Fibroblast of lung (primary cell): ENCODE measurements around the gene TATDN3.

ENCODE experiments used
- CTCF ChIP-seq, 2 donors: IDR thresholded peaks in 1 of 2; conservative IDR thresholded peaks in 1 of 2; 1 replicate in 1 of 2; 2 replicates in 1 of 2; pipeline ENCODE4 v1.5.1; 2011 to 2012; ENCODE audit warnings: low read length in 2 of 2, control low read depth in 1 of 2, inconsistent platforms in 1 of 2, low read depth in 1 of 2, mild to moderate bottlenecking in 1 of 2
- EZH2 ChIP-seq: IDR thresholded peaks from 2 replicates; pipeline ENCODE4 v1.5.1; 2012; ENCODE audit warnings: low read length, control low read depth, mild to moderate bottlenecking; ENCODE audit errors: missing control alignments

GRCh38 chr1:212746546-212746945, 45.1 kb upstream of the TATDN3 start:
- TF ChIP-seq EZH2 (no peak), CTCF (conservative IDR thresholded peaks at IDR 0.05 in 1 of 2, IDR thresholded peaks at IDR 0.05 in 1 of 2; ENCODE audit: low read depth in 1 of 2, low read length in 2 of 2) (no peak)
